CD4-positive, alpha-beta T cell treated with Interferon alpha-2 for 1 hour (primary cell): ENCODE data around the gene EVPLL.
"Not testable (repeated sequence)": the region's sequence is repeated elsewhere in the genome, so short reads cannot be mapped to it uniquely, and the experiment has no call there.

Experiments
- DNase-seq, 2 donors: peaks; one replicate each; pipeline ENCODE4 v3.0.0-alpha.2; 2020 to 2022

The EVPLL gene

DNA sequence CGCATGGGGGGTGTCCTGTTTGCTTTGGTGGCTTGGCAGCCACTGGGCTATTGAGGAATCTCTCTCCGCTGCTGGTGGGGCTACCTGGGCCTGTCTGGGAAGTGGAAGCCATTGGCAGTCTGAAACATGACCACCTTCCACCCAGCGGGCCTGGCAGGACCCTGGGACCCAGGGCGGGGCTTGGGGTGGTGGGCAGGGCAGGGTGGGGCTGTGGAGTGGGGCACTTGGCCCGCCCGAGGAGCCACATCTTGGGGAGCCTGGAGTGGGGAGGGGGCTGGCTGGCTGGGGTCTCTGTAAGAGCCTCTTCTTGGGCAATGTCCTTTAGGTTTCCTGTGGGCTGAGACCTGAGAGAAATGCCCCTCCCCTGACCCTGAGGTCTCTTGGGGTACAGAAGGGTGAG, 48.0 kb downstream of the EVPLL start:
- DNase-seq = not testable (repeated sequence)

DNA sequence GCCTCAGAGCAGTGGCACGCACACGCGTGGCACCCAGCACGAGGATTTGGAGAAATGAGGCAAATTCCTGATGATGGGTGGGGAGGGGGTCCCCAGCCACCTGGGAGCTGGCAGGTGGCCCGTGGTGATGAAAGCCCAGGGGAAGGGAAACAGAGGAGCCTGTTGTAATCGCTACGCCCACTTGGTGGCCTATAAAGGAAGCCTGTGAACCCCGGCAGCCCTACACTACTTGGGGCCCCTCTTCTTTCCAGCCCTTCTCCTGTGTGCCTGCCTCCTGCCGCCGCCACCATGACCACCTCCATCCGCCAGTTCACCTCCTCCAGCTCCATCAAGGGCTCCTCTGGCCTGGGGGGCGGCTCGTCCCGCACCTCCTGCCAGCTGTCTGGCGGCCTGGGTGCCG, 49.1 kb downstream of the EVPLL start:
- DNase-seq = not testable (repeated sequence)

DNA sequence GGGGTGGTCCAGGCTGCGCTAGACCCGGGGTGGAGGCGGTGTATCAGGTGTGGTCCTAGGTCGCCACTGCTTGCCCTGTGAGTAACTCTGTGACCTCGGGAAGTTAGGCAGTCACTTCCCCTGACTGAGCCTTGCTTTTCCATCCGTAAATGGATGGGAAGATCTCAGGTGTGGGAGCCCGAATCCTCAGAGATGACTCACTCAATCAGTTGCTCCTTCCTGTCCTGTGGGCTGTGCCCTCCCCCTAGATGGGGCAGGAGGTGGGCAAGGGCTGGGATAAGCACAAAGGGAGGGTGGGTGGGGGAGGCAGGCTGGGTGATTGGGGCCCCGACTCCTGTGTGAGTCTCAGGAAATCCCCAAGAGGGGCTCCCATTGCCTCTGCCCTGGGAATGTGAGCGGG, 54.6 kb downstream of the EVPLL start:
- DNase-seq = not testable (repeated sequence)
